Cardiac fibroblast (primary cell): ENCODE results near the gene FARS2.
"Not testable (repeated sequence)": the region's sequence is repeated elsewhere in the genome, so short reads cannot be mapped to it uniquely, and the experiment has no call there.

ENCODE experiments used
- DNase-seq, 2 donors: peaks; one replicate each; pipeline versions ENCODE4 v3.0.0 to v3.0.0-alpha.2; 2010; ENCODE audit warnings: low read depth in 2 of 2
- H3K4me3 ChIP-seq, 2 donors: replicated peaks in 1 of 2; 1 replicate in 1 of 2; 2 replicates in 1 of 2; pipeline ENCODE4 v1.5.1; 2011; ENCODE audit warnings: low read depth in 2 of 2, low read length in 2 of 2, mild to moderate bottlenecking in 2 of 2, moderate library complexity in 1 of 2
- CTCF ChIP-seq: IDR thresholded peaks from one replicate; pipeline ENCODE4 v1.5.1; 2011; ENCODE audit warnings: low read depth, mild to moderate bottlenecking, low read length, inconsistent platforms

Gene FARS2

GRCh38 chr6:5679691-5680090 is 418.4 kb downstream of the FARS2 start:
- no peak for TF ChIP-seq CTCF
- no peak for DNase-seq
- no peak overlapping the region for H3K4me3 ChIP-seq

- DNase-seq = no peak
- no peak overlapping the region for H3K4me3 ChIP-seq
- no peak for TF ChIP-seq CTCF
Observed at GRCh38 chr6:5680095-5680494, 418.8 kb downstream of the FARS2 start.

GRCh38 chr6:5681480-5681879 is 420.2 kb downstream of the FARS2 start:
- DNase-seq = peak in 1 of 2 donors; percentile 68
- H3K4me3 ChIP-seq = no peak overlapping the region
- TF ChIP-seq CTCF = no peak

GRCh38 chr6:5682530-5682929 is 421.2 kb downstream of the FARS2 start:
- TF ChIP-seq CTCF = no peak
- DNase-seq = no peak
- H3K4me3 ChIP-seq = no peak overlapping the region

- not testable (repeated sequence) for DNase-seq, H3K4me3 ChIP-seq
Observed at GRCh38 chr6:5683747-5684146, 422.4 kb downstream of the FARS2 start.

GRCh38 chr6:5684320-5685053 is 423.2 kb downstream of the FARS2 start:
- peak in 1 of 2 donors; percentile 57 for DNase-seq
- no peak overlapping the region for H3K4me3 ChIP-seq

More at GRCh38 chr6:5684320-5685053, 423.2 kb downstream of the FARS2 start:
- TF ChIP-seq CTCF = no peak
